ENCODE results near the gene HS6ST3.

The HS6ST3 gene

DNA sequence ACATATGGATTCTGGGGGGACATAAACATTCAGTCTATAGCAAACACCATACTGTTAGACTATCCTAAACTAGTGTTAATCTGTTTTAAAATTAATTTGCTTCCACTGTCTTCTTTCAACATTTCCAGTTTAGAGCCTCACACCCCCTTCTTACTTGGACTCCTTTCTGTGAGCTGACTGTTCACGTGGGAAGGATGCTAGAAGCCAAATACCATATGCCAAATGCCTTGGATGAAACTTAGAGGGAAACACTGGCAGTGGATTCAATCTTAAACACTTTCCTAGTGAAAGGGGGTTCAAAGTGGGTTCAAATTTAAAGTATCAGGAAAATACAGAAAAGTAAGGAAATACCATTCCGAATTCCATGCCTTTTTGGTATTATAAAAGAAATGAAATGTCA lies 113.6 kb downstream of the HS6ST3 start:
- no peak for FAIRE-seq

DNA sequence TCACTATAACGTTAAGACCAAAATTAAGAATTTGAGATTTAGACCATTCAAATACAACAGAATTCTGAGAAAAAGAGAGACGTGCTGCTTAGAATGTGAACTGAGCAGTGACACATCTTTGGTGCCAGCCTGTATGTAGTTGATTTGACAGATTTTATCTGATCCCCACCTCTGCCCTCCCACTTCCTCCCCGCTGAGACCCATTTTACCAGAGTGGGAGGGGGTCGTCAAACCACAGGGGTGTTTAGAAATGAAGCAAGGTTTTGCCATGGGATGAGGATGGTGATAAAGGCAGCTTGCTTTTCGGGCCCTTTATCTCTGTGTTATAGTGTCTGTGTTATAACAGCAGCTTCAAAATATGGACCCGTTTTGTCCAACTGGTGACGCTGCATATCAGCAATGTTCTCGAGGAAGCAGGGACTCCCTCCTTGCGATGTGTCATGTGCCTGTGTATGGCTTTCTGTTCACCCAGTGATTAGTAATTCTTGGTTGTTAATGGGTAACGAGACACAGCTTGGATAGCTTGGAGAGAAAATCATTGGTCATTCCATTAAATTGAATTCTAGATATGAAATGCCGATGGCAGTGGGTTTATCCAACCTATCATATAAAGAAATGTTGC lies 125.0 kb downstream of the HS6ST3 start:
- FAIRE-seq, result peak; percentile 98

DNA sequence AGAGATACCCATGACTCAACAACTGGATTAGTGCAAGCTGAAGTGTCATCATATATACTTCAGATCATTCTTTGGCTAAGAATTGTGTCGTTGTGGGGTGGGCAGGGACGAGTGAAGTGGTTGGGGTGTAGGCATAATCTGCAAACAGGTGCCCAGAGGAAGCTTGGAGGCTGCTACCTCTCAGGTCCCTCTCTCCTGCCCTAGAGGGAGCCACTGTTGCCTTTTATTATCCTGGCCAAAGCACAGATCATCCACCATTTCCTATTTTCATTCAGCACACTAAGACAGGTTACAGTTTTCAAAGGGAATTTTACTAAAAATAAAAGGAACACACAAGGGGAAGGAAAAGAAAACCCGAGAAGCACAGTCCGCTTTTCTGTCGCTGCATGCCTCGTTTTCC lies 126.6 kb downstream of the HS6ST3 start:
- no peak for FAIRE-seq

DNA sequence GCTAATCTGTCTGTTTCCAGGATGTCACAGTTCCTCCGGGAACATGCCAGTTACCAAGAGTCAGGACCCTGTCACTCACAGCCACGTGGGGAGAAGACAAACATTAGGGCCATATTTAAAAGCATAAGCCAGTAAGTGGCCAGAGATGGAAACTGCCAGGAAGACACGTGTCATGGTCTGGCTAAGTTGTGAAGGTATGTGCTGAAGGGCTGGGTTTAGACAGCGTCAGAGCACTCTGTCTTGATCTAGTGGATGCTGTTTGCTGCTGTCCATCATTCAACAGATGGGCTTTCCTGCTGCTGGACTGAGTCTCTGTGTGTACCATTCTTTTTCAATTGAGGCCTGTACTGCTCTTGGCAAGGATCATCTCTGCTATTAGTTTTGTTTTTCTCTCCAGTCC lies 128.6 kb downstream of the HS6ST3 start:
- FAIRE-seq, result no peak

DNA sequence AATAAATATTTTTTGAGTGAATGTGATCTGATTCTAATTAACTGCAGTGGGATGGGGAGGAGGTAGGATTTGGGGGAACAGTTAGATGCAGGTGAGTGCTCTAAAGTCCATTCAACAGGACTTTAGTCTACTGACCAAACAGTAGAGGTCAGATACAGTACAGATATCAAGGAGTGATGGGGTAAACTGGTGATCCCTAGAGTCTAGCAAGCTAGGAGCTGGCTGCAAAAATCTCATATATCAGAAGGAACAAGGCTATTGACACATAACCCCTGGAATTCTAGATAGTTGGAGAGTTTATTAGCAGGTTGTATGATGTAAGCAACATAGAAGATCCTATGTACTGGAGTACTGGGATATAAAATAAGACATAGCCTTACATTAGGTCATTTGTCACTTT lies 131.6 kb downstream of the HS6ST3 start:
- no peak for FAIRE-seq

DNA sequence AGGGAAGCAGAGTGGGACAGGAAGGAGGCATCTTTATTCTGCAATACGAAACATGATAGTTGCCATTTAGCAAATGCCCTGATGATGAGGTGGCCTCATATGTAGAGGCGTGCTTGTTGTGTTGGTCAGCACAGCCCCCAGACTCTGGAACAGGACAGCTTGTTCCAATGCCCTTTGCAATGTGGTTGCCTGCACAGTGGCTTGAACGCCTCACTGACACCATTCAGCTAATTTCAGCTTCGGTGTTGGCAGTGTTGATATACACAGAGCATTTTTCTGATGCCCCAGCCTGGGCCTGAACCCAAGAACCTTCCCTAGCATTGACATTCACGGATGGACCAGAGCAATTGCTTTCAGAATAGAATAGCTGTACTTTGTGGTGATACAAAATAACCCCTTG lies 133.3 kb downstream of the HS6ST3 start:
- no peak for FAIRE-seq

DNA sequence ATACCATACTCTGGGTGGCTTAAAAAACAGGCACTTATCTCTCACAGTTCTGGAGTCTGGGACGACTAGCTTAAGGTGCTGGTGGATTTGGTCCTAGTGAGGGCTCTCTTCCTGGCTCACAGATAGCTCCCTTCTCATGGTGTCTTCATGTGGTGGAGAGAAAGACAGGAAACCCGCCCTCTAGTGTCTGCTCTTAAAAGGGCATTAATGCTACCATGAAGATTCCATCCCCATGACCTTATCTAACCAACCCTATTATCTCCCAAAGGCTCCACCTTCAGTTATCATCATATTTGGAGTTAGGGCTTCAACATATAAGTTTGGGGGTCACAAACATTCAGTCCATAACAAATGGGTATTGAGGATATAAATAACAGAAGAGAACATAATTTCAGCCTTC lies 139.4 kb downstream of the HS6ST3 start:
- FAIRE-seq, result no peak

DNA sequence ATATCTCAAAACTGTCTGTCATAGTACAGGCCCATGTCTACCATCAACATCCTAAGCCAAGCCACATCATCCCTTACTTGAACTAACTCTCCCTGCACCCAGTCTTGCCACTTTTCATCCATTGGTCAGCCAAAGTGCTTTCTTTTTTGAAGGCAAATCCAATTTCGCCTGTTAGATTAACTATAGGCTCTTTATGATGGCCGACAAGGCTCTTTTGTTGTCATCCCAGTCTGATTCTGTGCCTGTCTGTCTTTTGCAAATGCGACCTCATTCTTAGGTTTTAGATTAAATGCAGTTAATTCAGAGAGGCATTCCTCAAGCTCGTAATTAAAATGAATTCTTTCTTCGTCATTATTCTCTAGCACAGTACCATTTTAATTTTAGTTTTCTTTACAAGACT lies 148.3 kb downstream of the HS6ST3 start:
- FAIRE-seq, result no peak

DNA sequence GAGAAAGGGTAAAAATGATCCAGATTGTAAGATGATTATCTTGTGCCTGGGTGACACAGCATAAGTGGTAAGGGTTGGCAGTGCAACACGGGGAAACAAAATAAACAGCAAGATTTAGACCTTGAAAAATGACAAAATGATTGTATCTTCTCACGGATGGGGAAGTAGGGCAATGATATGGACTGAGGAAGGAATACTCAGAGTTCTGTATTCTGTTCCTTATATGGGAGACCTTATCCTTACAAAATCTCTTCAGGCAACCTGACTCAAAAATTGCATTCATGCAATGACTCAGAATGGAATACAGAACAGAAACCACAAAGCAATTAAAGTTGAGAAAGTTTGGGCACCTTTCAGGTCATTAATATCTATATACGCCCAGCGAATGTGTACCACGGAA lies 149.0 kb downstream of the HS6ST3 start:
- no peak for FAIRE-seq

DNA sequence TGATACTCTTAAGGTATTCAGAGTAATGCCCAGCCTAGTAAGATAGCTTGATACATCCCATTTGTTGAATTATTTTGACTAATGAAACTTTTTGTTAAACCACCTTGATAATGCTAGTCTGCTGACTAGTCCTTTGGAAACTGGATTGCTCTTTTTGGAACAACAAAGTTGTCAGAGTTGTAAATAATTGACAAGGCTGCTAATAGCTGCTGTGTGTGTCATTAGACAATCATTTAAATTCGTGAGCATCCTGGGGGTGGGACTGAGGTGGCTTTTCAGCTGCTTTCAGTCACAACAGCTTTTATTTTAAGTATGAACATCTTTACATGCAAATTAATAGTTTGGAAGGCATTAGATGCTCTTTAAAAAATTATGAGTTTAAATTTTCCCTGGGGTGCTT lies 153.5 kb downstream of the HS6ST3 start:
- FAIRE-seq, result no peak

DNA sequence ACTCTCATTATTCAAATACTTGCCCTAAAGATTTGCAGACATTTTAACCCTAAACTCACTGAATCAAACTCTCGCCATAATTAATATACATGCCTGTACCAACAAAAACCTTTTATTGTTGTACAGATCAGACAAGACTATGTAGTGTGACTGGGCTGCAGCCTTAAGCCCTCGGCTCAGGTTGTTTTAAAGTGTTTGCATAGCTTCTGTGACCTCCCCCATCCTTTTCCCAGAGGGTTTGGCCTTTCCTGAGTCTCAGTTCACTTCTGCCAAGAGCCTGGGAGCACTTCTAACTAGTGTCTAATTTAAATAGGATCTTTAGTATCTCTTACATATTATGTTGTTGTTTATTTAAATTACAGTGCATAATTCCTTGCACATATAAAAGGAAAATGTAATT lies 158.2 kb downstream of the HS6ST3 start:
- no peak for FAIRE-seq

DNA sequence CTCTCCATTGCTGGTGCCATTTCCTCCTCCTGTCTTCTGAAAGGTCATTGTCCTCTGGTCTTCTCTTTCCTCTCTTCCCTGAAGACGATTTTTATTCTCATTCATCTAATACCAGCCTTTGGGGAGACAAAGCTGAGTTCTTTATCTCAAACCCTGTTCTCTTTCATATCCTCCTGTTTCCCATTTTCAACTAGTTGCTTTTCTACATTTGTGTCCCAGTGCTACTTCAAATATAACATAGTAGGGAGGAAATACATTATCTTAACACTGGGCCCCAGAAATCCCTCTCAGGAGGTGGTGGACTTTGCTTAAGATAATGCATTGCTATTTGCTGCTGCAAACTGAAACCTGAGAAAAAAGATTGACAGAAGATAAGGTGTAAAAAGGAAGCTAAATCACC lies 159.1 kb downstream of the HS6ST3 start:
- no peak for FAIRE-seq

DNA sequence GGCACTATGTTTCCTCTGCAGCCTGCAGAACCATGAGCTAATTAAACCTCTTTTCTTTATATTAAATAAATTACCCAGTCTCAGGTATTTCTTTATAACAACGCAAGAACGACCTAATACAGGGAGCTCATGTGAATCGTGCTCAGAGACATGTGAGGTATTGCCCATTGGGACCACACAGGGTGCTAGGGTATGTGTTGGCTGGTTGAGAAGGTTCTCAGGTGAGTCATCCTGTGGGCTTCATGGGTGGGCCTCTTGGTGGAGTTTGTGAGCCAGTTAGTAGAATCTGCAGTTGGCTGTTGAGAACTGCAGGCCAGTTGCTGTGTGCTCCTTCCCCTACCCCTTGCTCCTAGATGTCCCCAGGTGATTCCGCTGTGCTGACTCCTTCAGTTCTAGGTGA lies 163.0 kb downstream of the HS6ST3 start:
- FAIRE-seq, result no peak

DNA sequence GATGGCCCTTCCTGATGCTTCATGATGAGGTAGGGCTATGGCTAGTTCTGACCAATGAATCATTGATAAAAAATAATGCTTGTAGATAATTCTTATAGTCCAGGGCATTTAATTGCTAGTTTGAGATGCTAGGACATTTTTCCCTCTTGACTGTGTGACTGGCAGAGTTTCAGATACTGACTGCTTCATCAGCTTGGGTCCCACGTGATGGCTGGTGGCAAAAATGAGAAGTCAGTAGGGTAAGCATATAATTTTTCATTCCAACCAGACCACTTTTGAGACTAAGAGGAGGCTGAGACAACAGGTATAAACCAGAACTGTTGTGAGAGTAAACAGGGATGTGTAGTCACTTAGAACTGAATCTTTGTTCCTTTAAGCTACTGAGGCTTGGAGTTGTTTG lies 183.3 kb downstream of the HS6ST3 start:
- peak; percentile 30 for FAIRE-seq

DNA sequence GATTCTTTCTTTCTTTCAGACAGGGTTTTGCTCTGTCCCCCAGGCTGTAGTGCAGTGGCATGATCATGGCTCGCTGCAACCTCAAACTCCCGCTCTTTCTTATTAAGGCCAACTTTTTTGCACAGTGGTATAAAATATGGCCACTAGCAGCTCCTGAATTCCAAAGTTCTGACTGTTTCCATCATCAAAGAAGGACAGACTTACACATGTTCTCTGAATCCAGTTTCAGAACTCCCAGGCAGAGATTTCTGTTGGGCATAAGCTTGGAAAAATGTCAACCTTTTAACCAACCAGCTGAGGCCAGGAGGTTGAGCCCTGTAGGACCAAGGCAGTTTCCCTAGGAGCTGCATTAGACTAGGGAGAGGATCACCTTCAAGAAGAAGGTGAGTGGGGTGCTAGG lies 184.1 kb downstream of the HS6ST3 start:
- FAIRE-seq, result no peak

DNA sequence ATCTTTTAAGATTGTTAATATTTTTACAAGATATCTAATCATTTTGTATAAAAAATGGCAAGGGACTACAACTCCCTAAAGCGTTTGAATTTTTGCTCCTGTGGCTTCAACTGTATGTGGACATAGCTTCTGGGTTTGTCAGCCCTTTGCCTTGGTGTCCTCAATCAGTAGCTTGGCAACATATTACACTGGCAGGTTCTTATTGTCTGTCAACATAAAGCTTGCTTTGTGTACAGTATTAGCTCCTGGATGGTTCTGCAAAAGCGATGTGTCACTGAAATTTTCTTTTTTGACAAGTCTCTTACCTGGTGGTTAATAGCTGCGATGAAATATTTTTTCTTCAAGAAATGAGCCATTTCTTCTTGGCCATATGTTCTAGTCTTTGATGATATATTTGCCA lies 190.0 kb downstream of the HS6ST3 start:
- peak; percentile 95 for FAIRE-seq

DNA sequence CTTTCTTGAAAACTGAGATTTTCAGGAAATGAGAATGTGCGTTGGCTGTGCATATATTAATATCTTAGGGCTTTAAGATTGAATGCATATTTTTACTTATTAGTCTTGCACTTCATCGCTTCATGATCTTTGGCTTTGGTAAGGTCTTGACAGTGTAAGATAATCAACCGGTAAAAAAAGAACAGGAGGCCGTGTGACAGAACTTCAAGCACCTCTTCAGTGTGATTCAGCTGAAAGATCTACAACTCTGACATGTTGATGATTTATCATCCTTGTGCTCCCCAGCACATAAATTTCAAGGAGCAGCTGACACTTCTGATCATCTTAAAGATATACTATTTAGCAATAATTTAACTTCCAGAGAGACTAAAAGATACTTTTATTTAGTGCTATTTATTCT lies 195.1 kb downstream of the HS6ST3 start:
- no peak for FAIRE-seq

DNA sequence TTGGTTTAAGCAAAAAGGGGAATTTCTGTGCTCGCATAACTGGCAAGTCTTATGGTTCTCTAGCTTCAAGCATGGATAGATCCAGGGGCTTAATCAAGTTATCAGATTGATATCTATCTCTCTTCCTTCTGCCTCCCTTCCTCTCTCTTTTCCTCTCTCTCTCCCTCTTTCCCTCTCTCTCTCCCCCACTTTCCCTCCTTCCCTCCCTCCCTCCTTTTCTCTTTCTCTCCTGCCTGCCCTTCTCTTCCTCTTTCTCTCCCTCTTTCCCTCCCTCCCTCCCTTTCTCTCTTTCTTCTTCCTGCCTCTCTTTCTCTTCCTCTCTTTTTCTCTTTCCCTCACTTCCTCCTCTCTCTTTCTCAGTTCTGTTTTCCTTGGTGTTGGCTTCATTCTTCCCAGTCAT lies 195.8 kb downstream of the HS6ST3 start:
- no peak for FAIRE-seq

DNA sequence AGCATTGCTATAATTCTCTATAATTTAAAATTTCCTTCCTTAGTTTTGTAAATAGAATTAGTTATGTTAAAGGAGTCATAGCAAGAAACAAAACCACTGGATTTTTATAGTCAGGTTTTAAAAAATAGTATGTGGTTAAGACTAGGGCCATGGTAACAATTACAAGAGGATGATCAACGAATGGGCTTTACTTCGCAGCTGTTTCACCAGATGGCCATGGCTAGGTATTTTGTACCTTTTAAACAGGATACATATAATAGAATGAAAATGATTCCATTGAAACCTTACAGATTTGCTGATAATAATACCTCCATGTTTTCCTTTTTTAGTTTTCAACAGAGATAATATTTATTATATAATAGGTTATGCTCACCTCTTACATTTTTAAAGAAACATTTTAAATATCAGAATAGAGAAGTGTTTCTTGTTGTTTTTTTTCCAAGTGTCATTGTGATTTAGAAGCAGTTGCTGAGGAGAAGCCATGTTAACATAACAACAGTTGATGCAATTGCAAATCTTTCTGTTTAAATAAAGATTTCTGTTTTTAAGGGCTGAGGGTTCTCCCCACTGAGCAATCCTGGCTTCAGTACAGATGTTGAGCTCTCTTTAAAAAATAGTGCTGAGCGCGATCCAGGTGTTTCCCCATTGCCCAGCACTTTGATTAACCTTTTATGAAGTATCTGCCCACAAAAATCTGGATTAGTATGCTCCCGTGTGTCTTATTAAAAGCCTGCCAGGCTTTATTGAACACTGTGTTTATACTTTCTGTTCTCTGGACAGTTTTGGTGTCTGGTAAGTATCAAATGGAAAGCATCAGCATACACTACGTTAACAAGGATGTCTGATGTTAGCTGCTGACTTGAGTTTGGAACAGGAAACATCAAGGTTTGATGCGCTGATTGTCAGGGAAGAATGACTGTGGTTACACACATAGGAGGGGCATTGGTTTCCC lies 205.3 kb downstream of the HS6ST3 start:
- FAIRE-seq, result peak; percentile 90

DNA sequence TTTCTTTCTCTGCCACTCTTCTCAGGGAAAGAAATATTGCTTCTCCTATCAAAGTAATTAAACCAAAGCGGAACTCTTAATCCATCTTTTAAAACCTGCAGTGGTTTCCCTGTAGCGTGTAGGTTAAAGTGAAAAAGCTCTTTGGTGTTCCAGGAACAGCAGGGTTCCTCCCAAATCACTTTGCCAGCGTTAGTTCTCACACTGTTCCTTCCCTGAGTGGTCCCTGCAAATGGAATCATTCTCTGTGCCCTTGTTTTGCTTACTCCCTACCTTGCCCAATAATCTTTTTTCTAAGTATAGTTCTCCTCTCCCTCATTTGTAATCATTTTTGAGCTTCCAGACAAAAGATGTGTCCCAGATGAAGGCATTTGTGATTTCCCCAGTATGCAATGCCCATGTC lies 207.5 kb downstream of the HS6ST3 start:
- no peak for FAIRE-seq

DNA sequence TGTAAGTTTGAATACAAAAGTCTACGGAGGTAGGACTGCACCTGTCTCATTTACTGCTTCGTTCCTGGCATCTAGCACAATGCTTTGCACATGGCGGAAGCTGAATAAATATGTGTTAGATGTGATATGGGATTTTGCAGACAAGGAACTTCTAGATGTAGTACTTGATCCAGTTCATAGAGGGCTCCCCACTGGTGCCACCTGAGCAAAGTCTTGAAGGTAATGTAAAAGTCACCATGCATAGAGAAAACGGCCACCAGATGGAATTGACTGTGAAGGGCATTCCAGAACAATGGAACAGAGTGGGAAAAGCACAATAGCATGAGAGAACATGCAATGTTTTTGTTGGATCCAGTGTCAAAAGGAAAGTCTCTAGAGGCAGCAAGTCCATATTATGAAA lies 209.3 kb downstream of the HS6ST3 start:
- no peak for FAIRE-seq

DNA sequence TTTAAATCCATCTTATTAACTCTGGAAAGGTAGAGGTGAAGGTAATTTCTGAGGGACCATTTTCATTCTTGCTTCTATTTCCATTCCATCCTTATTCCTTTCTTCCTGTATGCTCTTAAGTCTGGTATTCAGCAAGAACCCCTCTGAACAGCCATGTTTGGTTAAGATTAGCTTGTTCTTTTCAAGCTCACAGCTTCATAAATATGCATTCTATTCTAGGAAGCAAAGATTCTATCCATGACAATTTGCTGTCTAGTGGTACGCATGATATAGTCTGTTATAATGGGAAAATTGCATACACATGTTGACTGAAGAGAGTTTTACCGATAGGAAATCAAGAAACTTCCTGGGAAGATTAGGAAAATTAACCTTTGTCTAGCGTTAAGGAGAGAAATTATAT lies 218.7 kb downstream of the HS6ST3 start:
- peak; percentile 38 for FAIRE-seq

DNA sequence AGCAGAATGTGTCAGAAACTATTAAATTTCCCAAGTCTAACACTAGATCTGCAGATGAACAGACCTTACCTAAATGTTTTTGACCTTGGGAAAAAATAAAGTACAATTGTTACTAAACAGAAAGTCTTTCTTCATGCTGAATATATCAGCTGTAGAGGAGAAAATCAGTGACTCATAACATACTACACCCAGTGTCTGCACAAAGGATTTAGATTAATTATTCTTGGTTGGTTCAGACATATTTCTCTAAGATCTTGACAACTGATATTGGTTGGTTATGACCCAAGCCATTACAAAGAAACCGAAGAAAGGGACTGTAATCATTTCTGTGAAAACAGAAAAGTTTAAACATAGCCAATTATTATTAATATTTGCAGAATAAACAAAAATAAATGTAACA lies 225.1 kb downstream of the HS6ST3 start:
- no peak for FAIRE-seq

DNA sequence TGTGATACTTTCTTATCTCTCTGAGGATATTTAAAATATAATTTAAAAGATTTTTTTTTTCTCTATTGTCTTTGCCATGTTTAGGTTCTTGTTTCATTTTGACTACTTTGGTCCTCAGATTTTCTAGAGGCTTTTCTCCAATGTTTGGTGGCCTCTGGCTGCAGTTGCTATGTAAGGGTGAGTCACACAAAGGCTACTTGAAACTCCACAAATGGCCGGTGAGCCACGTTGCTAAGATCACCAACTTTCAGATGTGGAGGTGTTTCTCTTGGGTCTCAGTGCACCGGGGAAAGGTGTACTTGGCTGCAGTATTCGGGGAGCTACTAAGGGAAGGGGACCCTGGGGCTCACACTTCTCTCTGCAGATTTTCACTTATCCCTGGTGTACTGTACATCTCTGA lies 248.1 kb downstream of the HS6ST3 start:
- FAIRE-seq, result no peak

DNA sequence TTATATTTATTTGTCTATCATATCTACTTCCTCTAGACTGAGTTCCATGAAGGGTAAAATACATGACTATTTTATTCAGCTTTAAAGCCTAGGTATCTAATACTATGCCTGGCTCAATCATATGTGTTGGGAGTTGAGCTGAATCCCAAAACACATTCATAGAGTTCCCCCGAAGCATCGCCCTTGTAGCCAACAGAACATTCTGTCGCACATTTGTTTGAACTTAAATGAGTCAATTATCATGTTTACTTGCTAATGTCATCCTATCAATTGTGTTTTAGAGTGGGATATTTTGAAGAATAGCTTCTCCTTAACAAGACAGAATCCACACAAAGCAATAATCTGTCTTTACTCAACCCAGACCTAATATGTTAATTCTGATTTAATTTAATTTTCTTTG lies 252.4 kb downstream of the HS6ST3 start:
- FAIRE-seq, result no peak
